ENCODE measurements around the gene FAM47E. TPM values are rescaled to one million over a fixed set of nuclear protein-coding genes. Genes with fewer than 3 reads are reported as not detected.

FAM47E gene
- total and polyA plus RNA-seq, 2 of the 13 experiments (the other 11 are each of a cell fraction or from before 2014, with no cell fraction given): 0.33 to 0.66 TPM

DNA sequence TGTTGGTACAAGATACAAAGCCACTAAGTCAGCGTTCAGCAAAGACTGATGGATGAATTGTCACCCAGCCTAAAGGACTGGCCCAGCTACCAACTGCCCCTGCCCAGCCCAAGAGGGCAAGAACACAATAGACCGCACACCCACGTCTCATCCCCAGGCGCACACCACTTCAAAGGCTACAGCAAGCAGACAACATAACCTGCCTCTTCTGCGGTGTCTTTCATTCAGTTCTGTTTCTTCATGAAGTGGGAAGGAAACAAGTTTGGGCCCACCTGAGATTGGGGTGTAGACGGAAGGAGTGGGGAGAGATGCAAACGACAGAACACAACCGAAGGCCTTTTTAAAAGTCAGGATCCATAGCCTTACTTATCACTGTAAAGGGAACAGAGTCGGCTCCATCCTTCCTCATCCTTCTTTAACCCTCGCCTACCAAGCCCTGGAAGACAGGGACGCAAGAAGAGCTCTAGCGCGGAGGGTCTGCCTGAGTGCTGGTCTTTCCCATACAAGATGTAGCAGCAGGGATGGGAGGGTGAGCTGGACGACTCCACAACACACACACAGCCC lies 38.6 kb upstream of the FAM47E start (continued):
- no peak for TF ChIP-seq BCL6 (CRISPR knock-in tag; IDR thresholded peaks at IDR 0.05)
- TF ChIP-seq FOXM1 (CRISPR knock-in tag; IDR thresholded peaks at IDR 0.05): no peak
- no peak for TF ChIP-seq PLSCR1 (CRISPR knock-in tag; IDR thresholded peaks at IDR 0.05; ENCODE audit: borderline replicate concordance)
- TF ChIP-seq ARNTL (CRISPR knock-in tag; IDR thresholded peaks at IDR 0.05): no peak; the same call in 1 of the 2 replicates
- TF ChIP-seq NCOA2 (CRISPR knock-in tag; IDR thresholded peaks at IDR 0.05): no peak
- TF ChIP-seq, protein P1, sequence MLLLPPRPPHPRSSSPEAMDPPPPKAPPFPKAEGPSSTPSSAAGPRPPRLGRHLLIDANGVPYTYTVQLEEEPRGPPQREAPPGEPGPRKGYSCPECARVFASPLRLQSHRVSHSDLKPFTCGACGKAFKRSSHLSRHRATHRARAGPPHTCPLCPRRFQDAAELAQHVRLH (CRISPR knock-in tag; IDR thresholded peaks at IDR 0.05; ENCODE audit: borderline replicate concordance, low read depth): no peak
- TF ChIP-seq ZNF446 (CRISPR knock-in tag; IDR thresholded peaks at IDR 0.05): no peak
- TF ChIP-seq ZNF770 (CRISPR knock-in tag; IDR thresholded peaks at IDR 0.05): no peak
- no peak for TF ChIP-seq NFKB2 (CRISPR knock-in tag; IDR thresholded peaks at IDR 0.05; ENCODE audit: borderline replicate concordance)
- TF ChIP-seq SRSF1 (optimal IDR thresholded peaks at IDR 0.05; ENCODE audit: low read depth, low read length): no peak
- TF ChIP-seq, protein P2, sequence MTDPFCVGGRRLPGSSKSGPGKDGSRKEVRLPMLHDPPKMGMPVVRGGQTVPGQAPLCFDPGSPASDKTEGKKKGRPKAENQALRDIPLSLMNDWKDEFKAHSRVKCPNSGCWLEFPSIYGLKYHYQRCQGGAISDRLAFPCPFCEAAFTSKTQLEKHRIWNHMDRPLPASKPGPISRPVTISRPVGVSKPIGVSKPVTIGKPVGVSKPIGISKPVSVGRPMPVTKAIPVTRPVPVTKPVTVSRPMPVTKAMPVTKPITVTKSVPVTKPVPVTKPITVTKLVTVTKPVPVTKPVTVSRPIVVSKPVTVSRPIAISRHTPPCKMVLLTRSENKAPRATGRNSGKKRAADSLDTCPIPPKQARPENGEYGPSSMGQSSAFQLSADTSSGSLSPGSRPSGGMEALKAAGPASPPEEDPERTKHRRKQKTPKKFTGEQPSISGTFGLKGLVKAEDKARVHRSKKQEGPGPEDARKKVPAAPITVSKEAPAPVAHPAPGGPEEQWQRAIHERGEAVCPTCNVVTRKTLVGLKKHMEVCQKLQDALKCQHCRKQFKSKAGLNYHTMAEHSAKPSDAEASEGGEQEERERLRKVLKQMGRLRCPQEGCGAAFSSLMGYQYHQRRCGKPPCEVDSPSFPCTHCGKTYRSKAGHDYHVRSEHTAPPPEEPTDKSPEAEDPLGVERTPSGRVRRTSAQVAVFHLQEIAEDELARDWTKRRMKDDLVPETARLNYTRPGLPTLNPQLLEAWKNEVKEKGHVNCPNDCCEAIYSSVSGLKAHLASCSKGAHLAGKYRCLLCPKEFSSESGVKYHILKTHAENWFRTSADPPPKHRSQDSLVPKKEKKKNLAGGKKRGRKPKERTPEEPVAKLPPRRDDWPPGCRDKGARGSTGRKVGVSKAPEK (CRISPR knock-in tag; IDR thresholded peaks at IDR 0.05; ENCODE audit: borderline replicate concordance): no peak
- TF ChIP-seq GTF3A (CRISPR knock-in tag; conservative IDR thresholded peaks at IDR 0.05): 0 out of 2 replicates have a peak, but pooled peaks have one; percentile 56
- TF ChIP-seq, protein P3, sequence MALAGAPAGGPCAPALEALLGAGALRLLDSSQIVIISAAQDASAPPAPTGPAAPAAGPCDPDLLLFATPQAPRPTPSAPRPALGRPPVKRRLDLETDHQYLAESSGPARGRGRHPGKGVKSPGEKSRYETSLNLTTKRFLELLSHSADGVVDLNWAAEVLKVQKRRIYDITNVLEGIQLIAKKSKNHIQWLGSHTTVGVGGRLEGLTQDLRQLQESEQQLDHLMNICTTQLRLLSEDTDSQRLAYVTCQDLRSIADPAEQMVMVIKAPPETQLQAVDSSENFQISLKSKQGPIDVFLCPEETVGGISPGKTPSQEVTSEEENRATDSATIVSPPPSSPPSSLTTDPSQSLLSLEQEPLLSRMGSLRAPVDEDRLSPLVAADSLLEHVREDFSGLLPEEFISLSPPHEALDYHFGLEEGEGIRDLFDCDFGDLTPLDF (CRISPR knock-in tag; IDR thresholded peaks at IDR 0.05): no peak
- no peak for TF ChIP-seq SALL1 (CRISPR knock-in tag; IDR thresholded peaks at IDR 0.05)
- no peak for TF ChIP-seq MXI1 (IDR thresholded peaks at IDR 0.05; ENCODE audit: borderline replicate concordance, low read depth, low read length)
- no peak for TF ChIP-seq PHF21A (CRISPR knock-in tag; IDR thresholded peaks at IDR 0.05)
- TF ChIP-seq PITX1 (CRISPR knock-in tag; IDR thresholded peaks at IDR 0.05): 0 out of 2 replicates have a peak, but pooled peaks have one; percentile 43
- TF ChIP-seq SNAPC4 (CRISPR knock-in tag; IDR thresholded peaks at IDR 0.05): no peak
